GM21717 (cell line): Measurements from ENCODE around the gene HSPB7.
"Not testable (repeated sequence)": the region's sequence is repeated elsewhere in the genome, so short reads cannot be mapped to it uniquely, and the experiment has no call there.

ENCODE experiments used
- ATAC-seq: cut with Tn5 transposase; IDR thresholded peaks from one replicate; pipeline ENCODE4 v1.9.1; 2021; ENCODE audit warnings: mild to moderate bottlenecking, moderate library complexity; ENCODE audit not compliant: unreplicated experiment

The HSPB7 gene

GRCh38 chr1:16017461-16018303, at the start of gene HSPB7:
Gene HSPB7 (minus strand): TSS chr1:16018043. CDS start chr1:16017963, 80 bp downstream.
- ATAC-seq = no peak

DNA sequence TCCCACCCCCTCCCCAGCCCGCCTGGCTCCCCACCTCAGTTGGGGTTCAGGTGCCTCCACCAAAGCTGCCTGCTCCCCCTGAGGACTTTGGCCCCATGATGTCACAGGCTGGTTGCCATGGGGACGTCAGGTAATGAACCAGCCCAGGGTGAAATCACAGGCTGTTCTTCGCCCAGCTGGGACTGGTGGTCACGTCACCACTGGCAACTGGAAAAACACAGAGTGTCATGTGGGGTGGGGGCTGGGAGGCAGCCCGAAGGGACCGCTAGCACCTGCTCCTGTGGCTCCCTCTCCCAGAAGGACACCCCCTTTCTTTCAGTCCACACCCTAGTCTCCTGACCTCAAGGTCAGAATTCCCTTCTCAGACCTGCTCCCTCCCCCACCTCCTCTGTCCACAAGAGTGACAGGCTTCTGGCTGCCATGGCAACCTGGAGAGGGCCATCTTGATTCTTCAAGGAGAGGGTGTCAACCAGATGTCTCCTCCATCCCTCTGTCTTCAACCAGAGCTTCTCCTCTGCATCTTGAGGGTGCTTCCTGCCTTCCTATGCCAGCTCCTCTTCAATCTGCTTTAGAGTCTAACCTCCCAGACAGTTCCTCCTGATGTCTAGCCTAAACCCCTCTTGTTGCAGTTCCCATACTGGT, 49.4 kb upstream of the HSPB7 start:
- ATAC-seq = no peak

DNA sequence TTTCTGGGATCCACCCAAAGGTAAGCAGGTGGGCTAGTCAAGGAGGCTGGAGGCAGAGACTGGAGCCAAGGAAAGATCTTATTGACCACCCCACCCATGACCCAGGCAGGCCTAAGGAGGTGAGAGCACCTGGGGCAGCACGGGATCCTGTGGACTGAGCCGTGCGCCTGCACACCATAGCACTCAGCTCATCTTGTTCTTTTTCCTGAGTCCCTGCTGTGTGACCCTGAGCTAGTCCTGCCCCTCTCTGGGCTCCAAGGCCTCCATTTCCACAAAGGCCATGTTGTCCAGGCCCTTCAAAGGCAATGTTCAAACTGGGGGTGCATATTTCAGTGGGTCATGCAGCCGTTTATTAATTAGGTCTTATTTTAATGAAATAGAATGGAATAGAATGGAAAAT, 48.4 kb upstream of the HSPB7 start:
- ATAC-seq = no peak

DNA sequence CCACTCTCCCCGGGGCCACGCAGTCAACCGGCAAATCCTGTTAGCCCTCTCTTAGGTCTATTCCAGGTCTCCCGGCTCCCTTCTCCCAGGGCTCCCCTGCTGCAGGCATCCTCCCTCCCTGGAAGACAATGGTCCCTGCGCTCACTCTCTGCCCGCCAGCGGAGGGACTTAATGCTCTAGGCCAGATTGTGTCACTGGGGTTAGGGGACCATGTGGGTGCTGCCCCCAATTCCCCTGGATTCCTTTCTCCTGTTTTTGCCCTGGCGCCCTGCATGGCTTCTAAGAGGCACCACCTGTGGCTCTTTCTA, 47.4 kb upstream of the HSPB7 start:
- no peak for ATAC-seq

DNA sequence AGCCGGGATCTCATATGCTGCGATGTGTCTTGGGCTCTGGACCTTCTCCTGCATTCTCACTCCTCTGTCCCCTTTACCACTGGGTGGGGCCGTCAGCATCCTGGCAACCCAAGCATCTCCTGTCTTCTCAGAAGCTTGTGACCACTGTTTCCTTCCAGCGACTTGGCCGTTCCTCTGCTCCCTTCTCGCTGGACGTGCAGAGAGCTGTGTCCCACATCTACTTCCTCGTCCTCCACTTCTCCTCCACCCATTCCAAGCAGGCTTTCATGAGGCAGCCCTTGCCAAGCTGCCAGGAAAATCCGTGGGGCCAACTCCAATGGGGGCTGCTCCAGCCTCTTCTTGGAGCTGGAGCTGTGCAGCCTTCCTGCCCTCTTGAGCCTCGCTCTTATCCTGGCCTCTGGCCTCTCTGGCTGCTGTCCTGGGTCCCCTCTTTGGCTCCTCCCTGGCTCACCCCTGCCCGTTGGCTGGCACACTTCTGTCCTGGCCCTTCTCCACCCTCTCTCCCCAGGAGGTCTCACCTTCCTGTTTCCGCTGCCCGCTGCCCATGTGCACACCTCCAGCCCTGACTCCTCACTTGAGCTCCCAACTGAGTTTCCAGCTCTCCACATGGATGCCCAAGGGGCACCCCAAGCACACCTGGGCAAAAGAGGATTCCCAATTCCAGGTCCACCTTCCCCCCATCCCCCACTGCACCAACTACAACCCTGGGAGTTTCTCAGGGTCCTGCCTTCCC, 46.9 kb upstream of the HSPB7 start:
- no peak for ATAC-seq

DNA sequence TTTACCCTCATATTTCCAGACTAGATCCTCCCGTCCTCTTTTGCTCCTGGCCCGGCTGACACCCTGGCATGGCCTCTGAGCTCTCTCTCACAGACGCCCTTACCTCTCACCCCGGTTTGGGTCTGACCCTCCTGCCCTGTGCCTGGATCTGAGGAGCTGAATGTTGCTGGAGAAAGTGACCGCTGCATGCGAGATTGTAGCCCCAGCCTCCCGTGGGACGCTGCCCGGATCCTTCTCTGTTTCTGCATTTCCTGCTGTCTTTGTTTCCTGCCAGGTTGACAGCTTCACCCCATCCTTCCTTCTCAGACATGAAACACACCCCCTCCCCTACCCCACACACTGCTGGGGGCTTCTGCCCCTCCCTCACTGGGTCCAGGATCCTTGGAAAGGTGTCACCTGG, 46.1 kb upstream of the HSPB7 start:
- ATAC-seq = no peak

DNA sequence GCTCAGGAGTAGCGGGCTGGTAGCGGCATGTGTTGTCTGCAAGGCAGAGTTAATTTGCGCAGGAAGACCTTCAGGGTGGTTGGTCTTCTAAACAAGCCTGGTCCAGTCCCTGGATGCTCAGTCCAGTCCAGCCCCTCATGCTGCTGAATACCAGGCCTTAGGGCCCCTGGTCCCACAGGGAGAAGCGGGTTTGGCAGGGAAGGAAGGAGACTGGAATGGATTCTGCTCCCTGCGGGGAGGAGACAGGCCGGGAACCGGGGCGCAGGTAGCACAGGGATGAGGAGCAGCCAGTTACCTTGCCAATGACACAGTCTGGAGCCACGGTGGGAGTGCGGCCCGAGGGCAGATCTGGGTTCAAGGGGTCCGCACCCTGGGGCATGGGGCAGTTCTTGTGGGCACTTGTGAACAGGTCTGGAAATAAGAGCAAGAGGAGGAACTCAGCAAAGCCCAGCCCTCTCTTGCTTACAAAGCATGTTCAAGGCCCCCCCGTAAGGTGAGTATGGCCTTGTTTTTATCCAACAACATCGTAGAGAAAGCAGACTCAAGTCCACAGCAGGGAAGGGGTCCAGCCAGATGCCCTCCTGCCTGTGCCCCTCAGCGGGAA, 45.5 kb upstream of the HSPB7 start:
- ATAC-seq = no peak

- not testable (repeated sequence) for ATAC-seq
Measured at GRCh38 chr1:16062687-16063075, 44.8 kb upstream of the HSPB7 start.

GRCh38 chr1:16061989-16062686, 44.3 kb upstream of the HSPB7 start:
- ATAC-seq = not testable (repeated sequence)

- ATAC-seq = no peak
Measured at GRCh38 chr1:16061266-16061665, 43.4 kb upstream of the HSPB7 start.

GRCh38 chr1:16058394-16059120, 40.7 kb upstream of the HSPB7 start:
- not testable (repeated sequence) for ATAC-seq

- not testable (repeated sequence) for ATAC-seq
Measured at GRCh38 chr1:16057314-16057915, 39.6 kb upstream of the HSPB7 start.

DNA sequence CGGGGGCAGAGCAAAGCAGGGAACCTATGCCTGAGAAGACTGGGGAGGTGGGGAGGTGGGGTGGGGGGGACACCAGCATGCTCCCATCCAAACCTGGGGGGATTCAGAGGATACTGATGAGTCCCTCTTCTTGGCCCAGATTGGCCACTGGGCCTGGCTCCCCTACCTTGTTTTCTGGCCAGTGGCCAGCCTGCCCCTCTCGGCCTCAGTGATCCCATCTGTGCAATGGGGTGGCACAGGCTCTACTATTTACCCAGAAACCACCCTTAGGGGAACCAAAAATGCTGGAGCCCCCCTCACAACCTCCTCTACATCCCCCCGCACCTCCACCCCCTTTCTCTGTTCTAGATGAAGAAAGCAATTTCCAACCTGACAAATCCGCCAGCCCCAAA, 38.7 kb upstream of the HSPB7 start:
- ATAC-seq = not testable (repeated sequence)

GRCh38 chr1:16055613-16056520, 38.0 kb upstream of the HSPB7 start:
- ATAC-seq = no peak

DNA sequence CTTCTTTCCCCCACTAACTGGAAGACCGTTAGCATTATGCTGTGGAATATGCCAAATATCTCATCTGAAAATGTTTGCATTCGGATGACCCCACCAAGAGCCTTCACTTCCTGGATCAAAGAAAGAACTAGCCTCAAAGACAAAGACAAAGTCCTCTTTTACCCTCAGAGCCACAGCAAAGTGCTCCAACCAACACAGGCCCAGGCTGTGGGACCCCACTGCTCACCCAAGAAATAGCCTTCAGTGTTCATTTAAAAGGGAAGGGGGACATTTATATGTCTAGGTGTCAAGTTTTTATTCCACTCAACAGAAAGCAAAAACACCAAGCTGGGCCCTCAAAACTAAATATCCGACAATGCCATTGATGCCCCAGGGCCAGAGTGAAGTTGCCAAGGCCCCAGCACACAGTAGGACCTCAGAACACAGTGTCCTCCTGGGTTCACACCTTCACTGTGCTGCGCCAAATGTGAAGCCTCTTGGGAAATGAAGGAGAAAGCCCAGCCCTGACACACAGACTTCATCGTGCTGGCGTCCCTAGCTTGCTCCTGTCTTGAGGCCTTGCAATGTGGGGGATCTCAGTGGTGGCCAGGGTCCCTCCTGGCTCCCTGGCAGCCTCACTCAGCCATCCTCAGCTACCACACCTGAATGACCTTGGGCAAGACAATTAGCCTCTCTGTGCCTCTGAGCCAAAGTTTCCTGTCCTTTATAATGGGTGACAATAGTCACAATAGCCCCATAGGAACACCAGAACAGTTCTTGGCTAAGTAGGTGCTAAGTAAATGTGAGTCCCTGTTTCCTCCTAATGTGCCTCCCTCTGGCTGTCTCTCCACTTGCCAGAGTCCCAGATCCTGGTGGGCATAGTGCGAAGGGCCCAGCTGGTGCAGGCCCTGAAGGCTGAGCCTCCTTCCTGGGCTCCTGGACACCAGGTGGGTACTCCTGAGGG, 37.0 kb upstream of the HSPB7 start:
- no peak for ATAC-seq

GRCh38 chr1:16053781-16054502, 36.1 kb upstream of the HSPB7 start:
- no peak for ATAC-seq

DNA sequence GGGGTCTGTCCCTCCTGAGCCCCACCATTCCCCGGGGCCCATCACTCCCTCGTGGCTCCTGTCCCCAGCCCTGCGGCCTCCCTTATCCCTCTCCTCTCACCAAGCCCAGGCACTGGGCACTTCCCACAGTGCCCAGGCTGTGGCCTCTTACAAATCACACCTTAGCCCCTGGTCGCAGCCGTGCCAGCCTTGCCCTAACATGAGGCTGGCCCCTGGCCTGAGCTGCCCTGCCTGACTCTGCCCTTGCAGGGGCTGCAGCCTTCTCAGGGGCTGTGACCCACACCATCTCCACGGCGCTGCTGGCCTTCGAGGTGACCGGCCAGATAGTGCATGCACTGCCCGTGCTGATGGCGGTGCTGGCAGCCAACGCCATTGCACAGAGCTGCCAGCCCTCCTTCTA, 34.1 kb upstream of the HSPB7 start:
- not testable (repeated sequence) for ATAC-seq
